NCI-H2196 treated with DMSO at 0.1 percent for 48 hours (cell line): ENCODE data around the gene OPRD1.

Source experiments
- DNase-seq: peaks from one replicate; lab custom pipeline; 2025; ENCODE audit not compliant: unreplicated experiment; lab: John Stamatoyannopoulos, UW

OPRD1 gene

DNA sequence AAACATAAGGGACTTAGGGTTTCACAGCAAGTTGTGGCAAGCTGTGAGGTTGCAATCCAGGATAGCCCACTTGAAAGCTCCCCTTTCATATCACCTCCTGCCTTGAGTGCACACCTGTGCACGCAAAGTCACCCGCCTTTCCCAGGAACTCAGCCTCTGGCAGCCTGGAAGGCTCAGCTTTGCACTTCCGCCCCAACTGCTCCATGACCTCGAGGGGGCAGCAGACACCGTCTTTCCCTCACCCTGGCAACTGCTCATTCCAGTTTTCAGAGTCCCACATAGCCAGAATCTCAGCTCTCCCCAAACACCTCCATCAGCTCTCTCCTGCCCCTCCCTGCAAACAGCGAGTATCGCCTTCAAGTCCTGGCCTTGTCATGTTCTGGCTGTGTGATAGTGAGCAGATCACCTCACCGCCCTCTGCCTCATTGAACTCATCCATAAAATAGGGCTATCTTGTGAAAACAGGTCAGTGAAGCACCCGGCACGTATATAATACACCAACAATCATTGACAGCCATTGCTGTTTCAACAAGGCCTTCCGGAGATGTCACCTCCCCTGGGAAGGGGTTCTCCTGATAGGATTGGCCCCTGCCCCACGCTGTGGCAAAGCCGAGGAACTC lies 70.1 kb downstream of the OPRD1 start:
- DNase-seq, result peak; percentile 91

DNA sequence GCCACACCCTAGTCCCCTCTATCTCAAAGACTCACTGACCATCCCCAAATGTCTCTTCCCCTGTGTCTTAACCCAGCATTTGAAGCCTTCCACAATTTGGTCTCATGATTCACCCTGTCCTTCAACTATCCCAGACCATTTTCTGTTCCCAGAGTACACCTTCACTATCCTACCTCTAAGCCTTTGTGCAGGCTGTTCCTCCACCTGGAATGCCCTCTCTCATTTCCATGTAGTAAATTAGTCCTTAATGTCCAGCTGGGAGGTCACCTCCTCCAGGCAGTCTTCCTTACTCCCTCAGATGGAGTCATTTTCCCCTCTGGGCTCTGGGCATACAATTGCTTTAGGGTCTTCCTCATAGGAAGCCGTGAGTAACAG lies 71.3 kb downstream of the OPRD1 start:
- no peak for DNase-seq

DNA sequence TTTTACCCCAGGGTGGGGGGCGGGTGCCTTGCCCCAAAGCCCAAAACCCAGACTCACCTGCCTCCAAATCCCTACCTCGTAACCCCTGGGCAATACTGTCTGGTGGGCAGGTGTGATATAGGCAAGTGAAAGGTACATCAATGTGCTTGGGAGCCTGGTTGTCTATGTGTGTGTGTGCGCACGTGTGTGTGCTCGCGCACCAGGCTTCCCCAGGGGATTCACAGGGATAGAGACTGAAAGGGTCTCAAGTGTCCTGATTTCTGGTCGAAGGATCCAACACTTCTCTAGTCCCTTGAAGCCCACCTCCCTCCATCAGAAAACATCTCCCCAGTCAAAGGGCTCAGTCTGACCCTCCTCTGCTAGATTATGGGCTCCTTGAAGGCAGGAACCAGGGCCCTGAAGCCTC lies 73.5 kb downstream of the OPRD1 start:
- no peak for DNase-seq

DNA sequence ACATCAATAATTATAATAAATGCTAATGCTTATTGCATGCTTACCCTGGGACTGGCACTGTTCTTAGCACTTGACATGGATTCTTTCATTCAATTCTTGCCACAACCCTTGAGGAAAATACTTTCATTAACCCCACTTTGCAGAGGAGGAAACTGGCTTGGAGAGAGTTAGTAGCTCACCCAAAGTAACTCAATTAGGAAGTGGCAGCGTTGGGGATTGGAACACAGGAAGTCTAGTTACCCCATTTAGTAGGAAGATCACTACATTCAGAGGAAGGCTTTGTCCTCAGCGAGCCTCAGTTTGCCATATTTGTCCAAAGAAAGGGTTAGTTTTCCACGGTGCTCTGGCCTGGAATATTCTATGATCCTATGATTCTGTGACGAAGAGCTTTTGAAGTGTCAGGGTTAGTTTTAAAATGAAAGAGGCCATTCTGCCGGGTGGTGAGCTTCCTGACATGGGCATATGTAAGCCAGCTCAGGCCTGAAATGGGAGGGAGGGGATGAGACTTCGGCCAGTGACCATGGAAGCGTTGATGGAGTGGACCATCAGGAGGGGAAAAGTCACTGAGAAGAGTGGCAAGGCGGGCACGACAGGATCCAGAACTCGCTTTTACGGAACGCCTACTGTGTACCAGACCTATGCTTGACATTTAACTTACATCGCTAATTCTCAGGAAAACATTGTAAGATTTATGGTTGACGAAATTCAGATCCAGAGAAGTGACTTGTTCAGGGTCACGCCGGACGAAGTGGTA lies 74.2 kb downstream of the OPRD1 start:
- DNase-seq, result no peak

DNA sequence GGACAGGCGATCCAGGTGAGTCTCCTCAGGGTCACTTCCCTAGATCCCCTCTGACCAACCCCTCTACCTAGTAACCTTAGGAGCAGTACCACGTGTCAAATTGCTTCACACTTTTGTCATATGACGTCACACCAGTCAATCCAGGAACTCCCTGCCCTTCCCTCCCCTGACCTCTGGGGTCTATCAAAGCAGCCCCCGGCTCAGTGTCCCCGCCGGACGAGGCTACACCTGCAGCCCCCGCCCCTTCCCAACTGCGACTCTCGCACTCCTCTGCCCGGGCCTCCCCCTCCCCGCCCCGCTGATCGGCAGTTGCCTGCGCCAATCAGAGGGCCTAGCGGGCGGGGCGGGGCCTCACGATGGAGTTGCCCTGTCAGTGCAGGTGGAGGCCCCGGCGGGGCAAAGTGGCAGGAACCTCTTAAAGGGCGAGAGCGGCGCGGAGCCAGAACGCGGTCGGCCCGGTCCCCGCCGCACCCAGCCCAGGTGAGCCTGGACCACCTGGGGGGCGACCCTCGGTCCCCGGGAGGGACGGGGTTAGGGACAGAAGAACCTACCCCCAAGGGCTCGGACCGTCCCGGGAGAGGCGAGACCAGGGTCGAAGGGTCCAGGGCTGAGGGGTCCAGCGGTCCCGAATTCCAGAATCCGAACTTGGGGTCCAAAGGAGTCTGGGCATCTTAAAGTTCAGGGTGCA lies 74.9 kb downstream of the OPRD1 start:
- peak; percentile 51 for DNase-seq

- DNase-seq, result no peak
Measured at GRCh38 chr1:28887419-28887834, 75.5 kb downstream of the OPRD1 start.

- DNase-seq, result peak; percentile 14
Measured at GRCh38 chr1:28887835-28888682, 76.1 kb downstream of the OPRD1 start.

GRCh38 chr1:28888915-28889314 lies 76.9 kb downstream of the OPRD1 start:
- no peak for DNase-seq

- DNase-seq, result no peak
Measured at GRCh38 chr1:28889357-28889756, 77.4 kb downstream of the OPRD1 start.

DNA sequence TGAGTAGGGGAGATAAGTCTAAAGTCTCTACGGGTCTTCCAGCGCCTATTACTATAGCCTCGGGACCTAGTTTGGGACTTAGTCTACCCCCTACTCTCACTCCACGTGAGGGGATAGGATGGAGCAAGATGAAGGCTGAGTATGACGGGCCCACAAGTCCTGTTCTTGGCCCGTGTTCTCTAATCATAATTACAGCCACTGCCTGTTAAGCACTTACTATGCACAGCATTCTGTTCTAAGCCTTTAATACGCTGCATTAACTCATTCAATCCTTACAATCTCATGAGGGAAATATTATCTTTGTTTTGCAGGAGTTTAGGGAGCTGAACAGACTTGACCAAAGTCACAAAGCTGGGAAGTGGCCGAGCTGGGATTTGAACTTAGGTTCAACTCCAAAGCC lies 78.5 kb downstream of the OPRD1 start:
- no peak for DNase-seq

DNA sequence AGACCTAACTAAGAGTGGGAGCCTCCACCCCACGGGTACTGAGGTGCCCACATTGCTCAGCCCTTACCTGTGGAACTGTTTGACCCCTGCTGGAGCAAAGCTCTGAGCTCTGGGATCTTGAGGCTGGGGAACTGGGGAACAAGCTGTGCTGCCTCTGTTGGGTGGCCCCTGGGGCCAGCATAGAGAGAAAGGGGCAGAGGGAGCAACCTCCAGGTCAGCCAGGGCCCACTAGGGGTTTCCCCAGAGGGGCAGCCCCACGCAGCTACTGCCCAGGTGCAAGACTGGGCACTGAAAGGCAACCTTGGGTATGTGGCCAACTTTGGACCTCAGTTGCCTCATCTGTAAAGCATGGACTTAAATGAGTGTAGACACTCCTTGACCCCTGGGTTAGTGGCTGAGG lies 78.9 kb downstream of the OPRD1 start:
- DNase-seq, result no peak

- DNase-seq, result no peak
Measured at GRCh38 chr1:28891256-28891655, 79.3 kb downstream of the OPRD1 start.

DNA sequence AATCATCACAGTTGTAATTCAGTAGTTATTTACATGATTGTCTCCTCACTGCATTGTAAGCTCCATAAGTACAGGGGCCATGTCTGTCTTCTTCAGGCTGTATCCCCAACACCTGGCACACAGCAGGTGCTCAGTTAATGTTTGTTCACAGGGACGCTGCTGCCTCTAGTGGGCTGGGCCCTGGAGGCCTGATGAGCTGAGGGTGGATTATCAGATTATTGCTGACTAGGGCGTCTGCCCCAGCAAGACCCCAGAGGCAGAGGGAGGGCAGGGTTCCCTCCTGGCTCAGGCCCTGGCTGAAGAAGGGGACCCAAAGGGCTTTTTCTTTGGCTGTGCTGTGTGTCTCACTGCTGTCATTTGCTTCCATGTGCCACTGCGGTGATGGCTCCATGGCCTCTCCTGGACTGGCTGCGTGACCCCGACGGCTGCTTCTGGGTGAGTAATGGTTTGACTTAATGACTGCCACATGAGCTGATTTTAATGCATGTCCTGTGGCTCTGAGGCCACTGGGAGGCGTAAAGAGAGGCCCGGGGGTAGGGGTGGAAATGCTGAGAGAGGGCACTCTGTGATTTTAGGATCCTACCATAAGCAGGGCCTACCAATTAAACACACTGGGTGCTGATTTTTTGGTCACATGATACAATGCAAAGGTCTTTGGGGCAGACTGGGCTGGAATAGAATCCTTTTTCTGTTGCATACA lies 81.6 kb downstream of the OPRD1 start:
- no peak for DNase-seq

- no peak for DNase-seq
Measured at GRCh38 chr1:28894785-28895184, 82.8 kb downstream of the OPRD1 start.

- DNase-seq, result no peak
Measured at GRCh38 chr1:28895896-28896608, 84.1 kb downstream of the OPRD1 start.

GRCh38 chr1:28896609-28896986 lies 84.6 kb downstream of the OPRD1 start:
- DNase-seq, result no peak

DNA sequence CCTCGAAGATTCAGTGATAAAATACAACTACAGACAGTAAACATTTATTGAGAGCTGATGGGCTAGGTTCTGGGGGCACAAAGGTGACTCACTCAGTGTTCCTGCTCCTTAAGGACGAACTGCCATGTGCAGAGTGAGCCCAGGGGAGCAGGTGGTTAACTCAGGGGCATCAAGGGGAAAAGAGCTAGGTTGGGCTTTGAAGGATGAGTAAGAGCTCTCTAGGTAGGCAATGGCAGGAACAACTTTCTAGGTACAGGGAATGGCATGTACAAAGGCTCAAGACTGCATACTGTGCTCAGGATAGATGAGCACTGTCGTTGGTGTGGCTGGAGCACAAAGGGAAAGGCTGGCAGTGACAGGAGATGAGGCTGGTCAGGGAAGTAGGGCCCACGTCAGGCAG lies 85.8 kb downstream of the OPRD1 start:
- DNase-seq, result no peak

- DNase-seq, result no peak
Measured at GRCh38 chr1:28898405-28898881, 86.5 kb downstream of the OPRD1 start.

- DNase-seq, result no peak
Measured at GRCh38 chr1:28899267-28899666, 87.3 kb downstream of the OPRD1 start.

DNA sequence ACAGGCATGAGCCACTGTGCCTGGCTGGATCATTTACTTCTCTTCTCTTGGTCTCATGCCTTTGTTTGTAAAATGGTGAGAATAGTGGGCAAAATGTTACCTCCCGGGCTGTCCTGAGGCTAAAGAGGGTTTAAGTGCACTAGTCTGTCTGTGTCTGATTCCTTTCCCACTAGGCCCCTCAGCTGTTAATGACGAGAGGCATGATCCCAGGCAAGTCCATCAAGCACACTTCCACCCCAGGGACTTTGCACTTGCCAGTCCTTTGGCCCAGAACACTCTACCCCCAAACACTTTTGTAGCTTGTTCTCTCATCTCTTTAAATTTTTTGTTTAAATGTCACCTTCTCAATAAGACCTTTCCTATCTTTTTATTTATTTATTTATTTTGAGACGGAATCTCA lies 88.6 kb downstream of the OPRD1 start:
- DNase-seq, result no peak
